ENCODE results near the gene DDX1.
"Not testable (repeated sequence)": the region's sequence is repeated elsewhere in the genome, so short reads cannot be mapped to it uniquely, and the experiment has no call there.

DDX1 gene
- 28.9 to 86.7 (median 65.1) reads per million in 18 experiments for total RNA-seq

DNA sequence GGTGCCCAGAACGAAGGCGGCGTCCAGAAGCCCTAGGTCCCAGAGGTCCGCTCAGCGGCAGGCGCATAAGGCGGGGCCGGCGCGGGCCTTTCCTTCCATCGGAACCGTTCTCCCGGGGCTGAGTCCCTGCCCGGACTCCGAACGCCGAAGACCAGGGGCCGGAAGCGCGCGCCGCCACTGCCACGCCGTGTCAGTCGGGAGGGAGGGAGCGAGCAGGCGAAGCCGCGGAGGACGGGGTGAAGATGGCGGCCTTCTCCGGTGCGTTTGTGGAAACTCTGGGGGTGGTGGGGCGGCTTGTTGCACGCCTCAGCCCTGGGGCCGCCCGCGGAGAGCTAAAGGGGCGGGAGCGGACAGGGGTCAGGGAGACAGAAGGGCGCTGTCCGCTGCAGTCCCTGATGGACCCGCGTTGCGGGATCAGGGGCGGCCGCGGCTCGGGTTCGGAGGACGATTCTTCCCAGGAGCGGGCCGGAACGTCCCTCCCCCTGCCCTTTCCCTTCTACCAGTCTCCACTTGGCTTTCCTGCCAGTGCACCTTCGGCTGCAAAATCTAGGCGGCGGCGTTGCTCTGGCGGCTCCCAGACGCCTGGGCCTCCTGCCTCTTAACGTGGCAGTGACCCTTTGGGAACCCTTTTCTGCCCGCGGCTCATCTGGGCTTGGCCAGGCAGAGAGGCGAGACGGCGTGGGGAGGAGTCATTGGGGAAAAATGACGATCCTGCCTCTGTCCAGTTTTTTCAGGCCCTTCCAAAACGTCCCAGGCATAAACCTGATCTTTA lies at the start of gene DDX1:
Gene DDX1 (plus strand): TSS at position 177 of the 772 bp plus-strand sequence. CDS start 66 bp downstream, at position 243.
- peak; percentile 87 to 89 for DNase-seq

DNA sequence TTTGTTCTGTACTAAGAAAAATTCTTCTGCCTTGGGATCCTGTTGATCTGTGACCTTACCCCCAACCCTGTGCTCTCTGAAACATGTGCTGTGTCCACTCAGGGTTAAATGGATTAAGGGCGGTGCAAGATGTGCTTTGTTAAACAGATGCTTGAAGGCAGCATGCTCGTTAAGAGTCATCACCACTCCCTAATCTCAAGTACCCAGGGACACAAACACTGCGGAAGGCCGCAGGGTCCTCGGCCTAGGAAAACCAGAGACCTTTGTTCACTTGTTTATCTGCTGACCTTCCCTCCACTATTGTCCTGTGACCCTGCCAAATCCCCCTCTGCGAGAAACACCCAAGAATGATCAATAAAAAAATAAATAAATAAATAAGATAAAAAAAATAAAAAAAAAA lies 49.4 kb upstream of the DDX1 start:
- not testable (repeated sequence) for DNase-seq

DNA sequence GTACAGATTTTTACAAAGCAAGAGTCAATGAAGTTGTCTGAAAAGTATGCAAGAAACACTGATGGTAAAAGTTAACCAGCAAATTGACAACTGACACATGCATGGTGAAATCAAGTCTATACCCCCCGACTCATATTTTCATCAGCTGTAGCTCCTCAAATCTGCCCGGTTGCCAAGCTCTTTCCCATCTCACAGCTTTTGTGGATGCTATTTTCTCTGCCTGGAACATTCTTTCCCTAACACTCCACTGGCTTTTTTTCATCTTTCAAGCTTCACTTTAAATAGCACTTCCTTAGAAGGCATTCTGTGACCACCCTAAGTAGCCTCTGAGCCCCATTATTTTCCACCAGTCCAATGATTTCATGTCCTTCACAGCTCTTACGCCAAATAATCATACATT lies 48.6 kb upstream of the DDX1 start:
- DNase-seq = no peak

DNA sequence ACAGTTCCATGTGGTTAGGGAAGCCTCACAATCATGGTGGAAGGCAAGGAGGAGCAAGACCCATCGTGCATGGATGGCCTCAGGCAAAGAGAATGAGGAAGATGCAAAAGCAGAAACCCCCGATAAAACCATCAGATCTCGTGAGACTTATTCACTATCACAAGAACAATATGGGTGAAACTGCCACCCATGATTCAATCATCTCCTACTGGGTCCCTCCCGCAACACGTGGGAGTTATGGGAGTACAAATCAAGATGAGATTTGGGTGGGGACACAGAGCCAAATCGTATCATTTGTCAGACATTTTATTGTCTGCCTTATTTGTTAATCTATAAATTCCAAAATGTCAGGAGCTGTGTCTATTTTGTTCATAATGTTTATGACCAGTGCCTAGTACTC lies 48.1 kb upstream of the DDX1 start:
- DNase-seq = no peak

GRCh38 chr2:15544227-15544626 lies 47.4 kb upstream of the DDX1 start:
- DNase-seq = no peak

DNA sequence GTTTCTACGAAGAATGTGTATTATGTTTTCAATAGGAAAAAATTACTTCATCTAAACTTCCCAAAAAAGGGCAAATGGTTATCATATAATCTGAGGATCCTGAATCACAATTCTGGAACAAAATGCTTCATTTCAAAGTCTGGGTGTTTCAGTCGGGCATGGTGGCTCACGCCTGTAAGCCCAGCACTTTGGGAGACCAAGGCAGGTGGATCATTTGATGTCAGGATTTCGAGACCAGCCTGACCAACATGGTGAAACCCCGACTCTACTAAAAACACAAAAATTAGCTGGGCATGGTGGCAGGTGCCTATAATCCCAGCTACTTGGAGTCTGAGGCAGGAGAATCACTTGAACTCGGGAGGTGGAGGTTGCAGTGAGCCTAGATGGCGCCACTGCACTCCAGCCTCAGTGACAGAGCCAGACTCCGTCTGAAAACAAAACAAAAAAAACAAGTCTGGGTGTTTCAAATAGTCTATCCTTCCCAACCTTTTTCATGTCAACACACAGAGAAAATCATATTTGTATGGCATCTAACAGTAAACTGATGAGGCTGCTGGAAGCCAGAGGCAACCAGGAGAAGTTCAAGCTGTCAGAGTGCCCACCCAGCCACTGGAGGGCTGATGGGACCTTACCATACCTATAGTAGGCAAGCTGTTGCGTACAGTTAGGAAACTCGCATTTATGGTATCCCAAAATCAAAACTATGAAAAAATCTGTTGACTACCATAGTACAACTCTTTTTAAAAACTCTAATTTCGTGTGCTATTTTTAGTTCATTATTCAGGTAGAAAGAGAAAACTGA lies 45.2 kb upstream of the DDX1 start:
- no peak for DNase-seq

DNA sequence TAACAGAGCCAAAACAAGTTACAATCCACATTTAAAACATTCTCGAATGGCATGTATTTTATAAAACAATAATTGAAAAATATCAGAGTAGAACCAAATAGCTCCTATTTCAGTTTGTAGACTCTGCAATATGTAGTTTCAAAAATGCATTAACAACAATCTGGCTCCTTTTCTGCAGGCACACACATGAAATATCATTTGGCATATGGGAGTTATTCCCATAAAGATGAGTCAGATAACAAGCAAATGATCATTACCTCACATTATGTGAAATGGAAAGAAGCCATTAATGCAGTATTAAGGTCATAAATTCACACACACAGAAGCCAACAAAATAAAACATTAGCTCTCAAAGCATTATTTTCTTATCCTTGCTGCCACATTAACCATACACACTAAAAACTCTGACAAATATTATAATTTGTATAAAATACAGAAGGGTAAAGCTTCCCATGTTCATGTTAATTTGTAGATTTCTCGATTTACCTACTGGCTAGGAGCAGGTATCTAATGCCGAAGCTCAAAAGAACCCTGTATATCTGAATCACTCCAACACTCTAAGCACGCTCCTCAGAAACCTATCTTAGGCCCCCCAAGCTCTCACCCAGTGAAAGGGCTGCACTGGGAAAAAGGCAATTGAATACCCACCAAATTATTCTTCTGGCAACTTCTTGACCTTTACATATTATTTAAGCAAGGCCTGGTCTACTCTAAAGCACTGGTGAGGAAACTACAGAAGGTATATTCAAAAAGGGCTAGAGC lies 44.4 kb upstream of the DDX1 start:
- no peak for DNase-seq

GRCh38 chr2:15548974-15549373 lies 42.7 kb upstream of the DDX1 start:
- no peak for DNase-seq

- DNase-seq = no peak
Measured at GRCh38 chr2:15553519-15553918, 38.1 kb upstream of the DDX1 start.

GRCh38 chr2:15553951-15554350 lies 37.7 kb upstream of the DDX1 start:
- DNase-seq = no peak

DNA sequence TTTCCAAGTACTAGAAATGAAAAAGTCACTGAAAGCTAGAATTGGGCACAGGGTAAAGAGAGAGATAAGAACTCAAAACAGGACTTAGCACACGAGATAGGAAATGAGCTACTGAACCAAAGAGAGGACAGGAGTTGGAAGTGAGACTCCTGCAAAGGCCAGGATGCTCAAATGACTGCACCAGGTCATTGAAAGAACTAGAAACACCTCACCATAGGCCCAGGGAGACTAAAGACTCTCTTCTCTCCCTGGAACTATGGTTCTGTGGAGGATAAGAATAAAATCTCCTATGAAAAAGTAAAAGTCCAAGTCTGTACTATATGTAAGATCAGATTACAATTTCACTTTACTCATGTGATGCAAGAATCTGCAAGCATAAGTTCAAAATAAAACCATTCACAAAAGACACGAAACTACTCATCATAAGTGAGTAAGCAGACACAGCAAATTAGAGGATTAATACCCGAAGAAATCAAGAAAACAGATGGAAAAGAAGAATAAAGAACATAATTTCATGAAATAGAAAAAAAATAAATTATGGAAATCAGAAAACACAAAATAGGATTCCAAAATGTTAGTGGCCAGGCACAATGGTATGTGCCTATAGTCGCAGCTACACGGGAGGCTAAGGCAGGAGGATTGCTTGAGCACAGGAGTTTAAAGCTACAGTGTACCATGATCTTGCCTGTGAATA lies 37.0 kb upstream of the DDX1 start:
- DNase-seq = no peak

DNA sequence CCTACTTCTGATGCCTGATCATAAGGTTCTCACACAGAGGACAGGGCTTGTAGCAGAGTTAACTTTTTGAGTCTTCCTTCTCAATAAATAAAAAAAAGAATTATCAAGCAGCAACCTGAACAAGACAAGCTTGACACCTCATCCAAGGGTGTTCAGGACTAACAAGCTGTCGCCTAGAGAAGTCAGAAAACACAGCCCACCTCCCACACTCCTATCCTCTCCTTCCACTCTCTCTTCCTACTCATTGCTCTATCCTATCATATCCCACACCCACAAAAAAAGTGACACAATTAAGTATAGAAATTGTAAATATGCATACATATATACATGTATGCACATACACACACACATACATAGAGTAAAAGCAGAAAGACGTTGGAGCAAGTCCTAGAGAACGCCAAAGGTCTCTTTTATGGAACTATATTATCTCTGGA lies 35.9 kb upstream of the DDX1 start:
- DNase-seq = no peak

DNA sequence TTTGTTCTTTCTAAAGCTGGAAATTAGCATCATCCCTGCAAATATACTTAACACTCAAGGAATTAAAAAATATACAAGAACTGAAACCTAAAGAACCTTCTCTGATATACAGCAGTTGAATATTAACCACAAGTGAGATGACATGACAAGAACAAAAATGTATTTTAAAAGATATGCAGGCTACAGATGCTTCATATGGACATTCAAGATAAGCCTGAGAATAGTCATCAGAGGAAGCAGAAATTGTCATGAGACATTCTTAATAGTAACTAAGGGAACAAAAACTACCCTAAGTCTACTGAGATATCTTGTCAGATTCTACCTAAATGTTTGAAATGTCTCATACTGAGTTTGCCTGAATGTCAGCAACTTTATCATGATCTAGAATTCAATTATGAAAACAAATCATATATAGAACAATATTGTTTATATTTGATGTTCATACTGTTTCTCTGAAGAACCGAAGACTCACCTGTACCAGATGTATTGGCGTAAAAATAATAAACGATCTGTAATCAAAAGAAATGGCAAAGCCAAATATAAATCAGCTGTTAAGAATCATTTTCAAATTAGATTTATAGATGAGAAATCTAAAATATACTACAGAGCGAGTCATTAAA lies 35.2 kb upstream of the DDX1 start:
- no peak for DNase-seq

DNA sequence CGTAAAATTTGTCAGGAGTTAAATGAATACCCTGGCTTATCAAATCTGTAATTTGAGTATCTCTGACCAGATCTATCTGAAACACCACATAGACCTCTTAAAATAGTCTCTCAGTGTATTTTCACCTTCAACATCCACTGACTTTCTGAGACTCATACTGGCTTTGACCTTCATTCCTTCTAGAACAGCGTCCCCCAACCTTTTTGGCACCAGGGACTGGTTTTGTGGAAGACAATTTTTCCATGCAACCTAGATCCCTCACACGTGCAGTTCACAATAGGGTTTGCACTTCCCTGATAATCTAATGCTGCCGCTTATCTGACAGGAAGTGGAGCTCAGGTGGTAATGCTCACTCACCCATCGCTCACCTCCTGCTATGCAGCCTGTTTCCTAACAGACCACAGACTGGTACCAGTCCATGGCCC lies 33.8 kb upstream of the DDX1 start:
- no peak for DNase-seq

DNA sequence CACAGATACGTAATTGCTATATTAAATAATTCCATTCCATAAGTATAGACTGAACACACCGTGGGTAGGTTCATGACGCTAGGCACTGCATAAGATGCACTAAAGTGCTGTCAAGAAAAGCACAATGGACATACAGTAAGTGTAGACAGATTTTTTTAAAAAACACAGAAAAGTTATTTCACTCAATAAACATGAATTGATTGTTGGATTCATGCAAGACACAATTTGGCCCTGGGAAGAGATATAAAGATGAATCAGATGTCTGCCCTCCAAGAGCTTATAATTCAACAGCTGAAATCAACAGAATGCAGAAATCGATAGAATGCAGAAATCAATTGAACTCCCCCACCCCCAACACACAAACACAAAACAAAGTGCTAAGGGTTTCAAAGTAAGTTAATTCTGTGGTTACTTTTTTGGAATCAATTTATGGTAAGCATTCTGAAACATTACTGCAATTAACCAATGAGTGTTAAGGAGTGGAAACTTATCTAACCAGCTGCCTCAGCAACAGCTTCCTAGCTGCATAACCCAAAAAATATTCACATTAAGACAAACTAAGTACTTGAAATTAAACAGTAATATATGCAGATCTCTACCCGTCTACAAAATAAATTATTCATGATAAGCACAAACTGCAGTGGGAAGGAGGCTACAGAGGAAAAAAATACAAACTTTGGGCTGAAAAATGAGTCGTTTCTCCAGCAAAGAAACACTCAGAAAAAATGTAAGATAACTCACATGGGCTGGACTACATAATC lies 32.1 kb upstream of the DDX1 start:
- DNase-seq = no peak

GRCh38 chr2:15560140-15560987 lies 31.3 kb upstream of the DDX1 start:
- peak in 1 of 2 donors; percentile 7 for DNase-seq

DNA sequence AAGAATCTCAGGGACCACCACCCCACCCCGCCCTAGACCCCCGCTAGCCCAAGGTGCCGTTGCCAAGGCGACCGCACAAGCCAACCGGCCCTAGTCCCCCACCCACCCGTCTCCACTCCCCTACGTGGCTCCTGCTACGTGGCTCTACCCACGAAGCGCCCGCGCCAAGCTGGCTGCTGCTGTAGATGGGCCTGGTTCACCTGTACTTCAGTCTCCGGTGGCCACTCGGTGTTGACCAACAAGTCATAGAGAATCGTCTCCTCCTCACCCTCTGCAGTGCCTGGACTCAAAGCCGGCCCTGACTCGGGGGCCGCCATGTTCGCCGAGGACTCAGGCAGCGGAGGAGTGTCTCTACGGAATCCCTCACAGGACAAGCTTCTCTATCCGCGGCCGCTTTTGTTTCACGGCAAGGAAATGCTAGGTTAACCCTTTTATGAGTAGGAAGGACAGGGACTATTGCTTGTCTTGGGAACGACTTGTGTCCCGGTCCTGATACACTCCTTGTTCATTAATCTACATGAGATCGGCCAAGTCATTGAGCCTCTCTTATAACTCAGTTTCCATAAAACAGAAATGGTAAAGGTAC lies 30.6 kb upstream of the DDX1 start, which contains the start of gene NBAS:
Gene NBAS (minus strand): TSS at position 347 of the 586 bp plus-strand sequence. CDS start 30 bp downstream, at position 317.
- DNase-seq = peak; percentile 86 to 89

DNA sequence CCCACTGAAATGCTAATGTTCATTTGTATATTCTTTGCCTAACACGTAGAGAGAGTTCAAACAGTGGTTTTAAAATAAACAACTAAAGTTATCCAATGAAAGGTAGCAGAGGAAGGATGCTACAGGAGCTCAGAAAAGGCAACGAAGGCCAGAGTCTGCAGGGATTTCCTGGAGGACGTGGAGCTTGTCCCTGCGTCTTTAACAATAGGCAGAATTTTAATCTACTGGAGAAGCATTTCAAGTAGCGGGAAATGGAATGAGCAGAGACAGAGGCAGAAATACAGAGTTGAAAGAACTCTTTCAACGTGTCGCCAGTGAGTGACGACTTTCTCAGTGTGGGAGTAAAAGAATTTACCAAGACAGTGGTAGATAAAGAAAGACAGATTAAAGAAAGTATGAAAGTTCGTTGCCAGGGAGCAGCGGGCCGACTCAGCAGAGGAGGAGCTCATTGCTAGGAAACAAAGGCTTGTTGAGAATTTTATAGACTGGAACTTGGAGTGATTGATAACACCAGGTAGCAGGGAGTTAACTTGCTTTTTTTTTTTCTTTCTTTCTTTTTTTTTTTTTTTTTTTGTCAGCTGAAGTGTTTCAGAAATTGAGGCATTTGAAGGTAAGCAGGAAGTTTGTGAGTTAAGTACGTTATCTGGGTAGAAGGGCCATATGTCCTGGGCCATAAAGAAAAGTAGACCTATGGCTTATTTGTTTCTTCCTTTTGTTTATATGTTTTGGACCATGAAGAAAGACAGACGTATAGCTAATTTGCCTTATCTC lies 29.9 kb upstream of the DDX1 start:
- DNase-seq = peak in 1 of 2 donors; percentile 20

Data from inflammatory macrophage (primary cell).